GM19351 (cell line): ENCODE measurements around the gene PIGBOS1.

Source experiments
- ATAC-seq: cut with Tn5 transposase; IDR thresholded peaks from one replicate; pipeline ENCODE4 v1.9.1; 2021; ENCODE audit warnings: mild to moderate bottlenecking, moderate library complexity; ENCODE audit not compliant: unreplicated experiment

Gene PIGBOS1

DNA sequence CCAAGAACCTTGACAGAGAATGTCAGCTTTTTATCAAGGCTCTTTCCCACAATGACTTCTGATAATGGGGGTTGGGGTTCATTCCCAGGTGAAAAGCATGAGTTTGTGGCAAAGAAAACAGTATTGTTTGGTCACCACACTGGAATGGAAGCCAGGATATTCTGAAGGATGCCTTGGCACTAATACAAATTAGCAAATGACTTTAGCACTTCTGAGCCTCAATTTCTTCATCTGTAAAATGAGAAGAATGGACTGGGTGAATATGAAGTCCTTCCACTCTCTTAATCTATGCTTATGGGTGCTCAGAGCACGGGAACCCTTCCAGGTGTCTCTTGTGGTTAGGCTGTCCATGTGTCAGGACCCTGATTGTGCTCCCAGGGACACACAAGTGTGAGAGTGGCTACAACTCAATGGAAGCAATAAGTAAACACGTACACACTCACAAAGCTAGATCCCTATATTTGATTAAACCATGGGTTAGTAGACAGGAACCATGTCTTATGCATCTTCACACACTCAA is 50.7 kb downstream of the PIGBOS1 start:
- no peak for ATAC-seq

DNA sequence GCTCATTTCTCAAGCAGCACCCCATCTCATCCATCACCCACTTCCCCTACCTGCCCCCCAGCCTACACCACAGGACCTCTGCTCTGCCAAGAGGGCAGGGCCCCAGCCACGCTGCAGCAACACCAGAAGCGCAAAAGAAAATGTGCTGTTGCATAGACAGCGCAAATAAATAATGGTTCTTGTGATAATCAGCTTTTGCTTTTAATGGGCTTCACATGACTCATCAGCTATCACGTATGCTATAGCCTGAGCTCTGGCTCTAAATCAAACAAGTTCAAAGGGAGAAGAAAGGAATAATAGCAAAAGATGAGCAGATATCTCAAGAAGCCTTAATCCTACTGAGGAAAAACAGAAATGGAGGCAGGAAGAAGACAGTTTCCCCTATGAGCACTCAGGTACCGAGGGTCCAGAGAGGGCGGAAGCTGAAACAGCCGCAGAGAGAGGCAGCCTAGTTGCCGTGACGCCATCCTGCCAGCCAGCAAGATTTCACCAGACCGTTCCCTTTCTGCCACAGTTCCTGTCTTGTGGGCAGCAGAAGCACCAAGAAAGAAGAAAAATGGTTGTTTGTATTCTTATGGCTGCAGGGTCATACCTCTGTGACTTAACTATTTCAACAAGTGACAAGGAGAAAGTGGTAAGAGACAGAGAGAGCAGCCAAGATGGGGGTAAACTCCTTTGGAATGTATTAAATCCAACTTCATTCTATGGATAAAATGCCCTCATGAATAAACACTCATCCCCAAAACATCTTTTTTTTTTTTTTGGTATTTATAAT is 51.3 kb downstream of the PIGBOS1 start:
- peak; percentile 94 for ATAC-seq
